ENCODE results near the gene HOXD8.
A peak's percentile ranks its signal among the peaks of the same experiment; 100 is the strongest.

Gene HOXD8

DNA sequence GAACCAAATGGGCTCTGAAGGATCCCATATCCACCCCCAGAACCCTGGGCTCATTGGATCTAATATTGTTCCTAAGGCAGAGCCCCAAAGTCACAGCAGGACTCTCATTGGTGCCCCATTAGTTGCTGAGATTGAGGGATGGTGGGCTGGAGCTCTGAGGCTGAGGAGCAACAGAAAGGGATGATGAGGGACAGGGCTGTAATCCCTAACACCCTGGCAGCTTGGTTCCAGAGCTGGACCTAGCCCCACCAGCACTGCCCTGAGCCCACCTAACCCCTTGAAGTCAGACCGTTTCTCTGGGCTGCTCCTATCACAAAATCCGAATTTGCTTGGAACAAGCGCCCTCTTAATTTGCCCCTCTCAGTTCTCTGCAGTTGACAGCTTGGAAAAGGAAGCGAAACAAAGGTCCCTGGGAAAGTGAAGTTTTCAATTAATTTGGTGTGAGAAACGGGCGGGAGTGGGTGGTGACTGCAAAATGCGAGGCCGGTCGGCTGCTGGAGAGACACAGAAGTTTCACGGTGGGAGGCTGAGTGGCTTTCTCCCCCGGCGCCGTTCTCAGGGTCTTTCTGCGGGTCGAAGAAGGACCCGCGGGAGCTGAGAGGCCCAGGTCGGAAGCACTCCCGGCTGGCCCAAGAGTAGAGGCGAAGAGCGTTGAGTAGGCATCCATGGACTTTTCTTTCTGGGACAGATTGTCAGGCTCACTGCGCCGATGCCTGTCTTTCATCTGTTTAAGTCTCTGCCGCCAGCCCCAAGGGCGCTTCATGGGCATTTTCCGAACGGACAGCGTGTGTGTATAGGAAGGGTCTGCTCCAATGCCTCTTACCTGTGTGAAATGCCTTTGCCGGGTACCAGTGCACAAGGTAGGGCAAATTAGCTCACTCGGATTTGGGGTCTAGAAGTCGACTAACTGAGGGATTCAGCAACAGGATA is 37.9 kb upstream of the HOXD8 start:
- no peak for DNase-seq (ENCODE audit: low spot score)

DNA sequence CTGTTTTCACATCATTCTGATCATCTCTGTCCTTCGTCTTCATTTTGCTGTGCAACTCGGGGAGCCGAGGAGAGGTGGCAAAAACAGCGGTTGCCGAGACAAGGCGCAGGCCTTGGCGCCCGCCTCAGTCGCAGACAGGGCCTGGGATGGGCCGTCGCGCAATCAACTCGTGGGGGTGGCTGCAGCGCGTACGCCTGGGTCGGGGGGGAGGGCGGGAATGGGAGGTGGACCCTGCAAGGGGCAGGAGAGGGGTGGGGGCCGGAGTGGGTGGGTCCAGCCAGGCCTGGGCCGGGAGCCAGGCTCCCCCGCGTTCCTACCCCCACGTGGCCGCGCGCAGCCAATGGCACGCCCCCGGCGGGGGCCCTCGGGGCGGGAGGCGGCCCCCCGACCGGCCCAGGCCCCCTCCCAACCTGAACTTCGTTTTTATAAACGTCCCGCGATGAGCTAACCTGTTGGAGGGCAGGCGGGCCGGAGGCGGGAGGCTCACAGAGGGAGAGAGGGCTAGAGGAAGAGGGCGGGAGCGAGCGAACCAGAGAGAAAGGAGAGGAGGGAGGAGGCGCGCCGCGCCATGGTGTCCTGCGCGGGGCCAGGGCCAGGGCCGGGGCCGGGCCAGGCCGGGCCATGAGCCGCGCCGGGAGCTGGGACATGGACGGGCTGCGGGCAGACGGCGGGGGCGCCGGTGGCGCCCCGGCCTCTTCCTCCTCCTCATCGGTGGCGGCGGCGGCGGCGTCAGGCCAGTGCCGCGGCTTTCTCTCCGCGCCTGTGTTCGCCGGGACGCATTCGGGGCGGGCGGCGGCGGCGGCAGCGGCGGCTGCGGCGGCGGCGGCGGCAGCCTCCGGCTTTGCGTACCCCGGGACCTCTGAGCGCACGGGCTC is 37.0 kb upstream of the HOXD8 start, which contains the start of gene HOXD13:
Gene HOXD13 (plus strand): TSS at position 452 of the 875 bp plus-strand sequence. CDS start 170 bp downstream, at position 622.
- no peak for DNase-seq (ENCODE audit: low spot score)

GRCh38 chr2:176093145-176093897 is 36.2 kb upstream of the HOXD8 start:
- DNase-seq (ENCODE audit: low spot score), result no peak

- no peak for DNase-seq (ENCODE audit: low spot score)
These were observed 35.6 kb upstream of the HOXD8 start for GRCh38 chr2:176093898-176094249.

DNA sequence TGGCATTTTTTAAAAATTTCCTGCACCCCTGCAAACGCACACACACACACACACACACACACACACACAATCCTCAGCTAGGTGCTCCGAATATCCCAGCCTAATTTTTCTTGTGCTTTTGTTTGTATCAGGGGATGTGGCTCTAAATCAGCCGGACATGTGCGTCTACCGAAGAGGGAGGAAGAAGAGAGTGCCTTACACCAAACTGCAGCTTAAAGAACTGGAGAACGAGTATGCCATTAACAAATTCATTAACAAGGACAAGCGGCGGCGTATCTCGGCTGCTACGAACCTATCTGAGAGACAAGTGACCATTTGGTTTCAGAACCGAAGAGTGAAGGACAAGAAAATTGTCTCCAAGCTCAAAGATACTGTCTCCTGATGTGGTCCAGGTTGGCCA is 35.2 kb upstream of the HOXD8 start:
- DNase-seq (ENCODE audit: low spot score), result no peak

- DNase-seq (ENCODE audit: low spot score), result no peak
These were observed 34.1 kb upstream of the HOXD8 start for GRCh38 chr2:176095421-176095820.

DNA sequence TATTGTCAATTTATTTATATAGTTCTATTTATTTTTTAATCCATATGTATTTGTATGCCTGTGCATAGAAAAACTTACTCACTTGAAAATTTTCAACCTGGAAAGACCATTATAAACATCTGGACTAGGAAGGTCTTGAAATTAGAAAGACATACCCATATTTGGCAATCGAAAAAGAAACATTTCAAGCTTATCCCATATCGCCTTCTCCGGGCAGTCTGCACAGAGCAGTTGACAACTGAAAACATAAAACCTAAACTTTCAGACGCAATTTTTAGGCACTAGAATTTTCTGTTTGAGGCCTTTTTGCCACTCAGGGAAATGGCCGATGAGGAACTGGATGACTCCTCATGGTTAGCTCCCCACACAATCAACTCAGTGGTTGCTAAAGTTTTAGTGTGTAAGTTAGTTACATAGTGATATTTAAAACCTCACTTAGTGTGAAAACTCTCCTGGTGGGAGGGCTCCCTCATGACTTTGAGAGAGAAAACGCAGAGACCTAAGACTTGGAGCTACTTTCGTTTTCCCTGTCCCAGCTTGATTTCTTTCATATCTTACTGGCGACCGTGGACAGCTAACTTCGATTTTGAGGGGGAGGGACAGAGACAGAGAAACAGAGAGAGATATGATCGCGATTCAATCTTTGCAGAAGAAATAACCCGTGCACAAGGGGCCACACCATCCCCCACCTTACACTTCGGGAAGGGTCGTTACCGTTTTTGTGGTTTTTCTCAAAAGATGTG is 33.1 kb upstream of the HOXD8 start:
- DNase-seq (ENCODE audit: low spot score), result no peak

DNA sequence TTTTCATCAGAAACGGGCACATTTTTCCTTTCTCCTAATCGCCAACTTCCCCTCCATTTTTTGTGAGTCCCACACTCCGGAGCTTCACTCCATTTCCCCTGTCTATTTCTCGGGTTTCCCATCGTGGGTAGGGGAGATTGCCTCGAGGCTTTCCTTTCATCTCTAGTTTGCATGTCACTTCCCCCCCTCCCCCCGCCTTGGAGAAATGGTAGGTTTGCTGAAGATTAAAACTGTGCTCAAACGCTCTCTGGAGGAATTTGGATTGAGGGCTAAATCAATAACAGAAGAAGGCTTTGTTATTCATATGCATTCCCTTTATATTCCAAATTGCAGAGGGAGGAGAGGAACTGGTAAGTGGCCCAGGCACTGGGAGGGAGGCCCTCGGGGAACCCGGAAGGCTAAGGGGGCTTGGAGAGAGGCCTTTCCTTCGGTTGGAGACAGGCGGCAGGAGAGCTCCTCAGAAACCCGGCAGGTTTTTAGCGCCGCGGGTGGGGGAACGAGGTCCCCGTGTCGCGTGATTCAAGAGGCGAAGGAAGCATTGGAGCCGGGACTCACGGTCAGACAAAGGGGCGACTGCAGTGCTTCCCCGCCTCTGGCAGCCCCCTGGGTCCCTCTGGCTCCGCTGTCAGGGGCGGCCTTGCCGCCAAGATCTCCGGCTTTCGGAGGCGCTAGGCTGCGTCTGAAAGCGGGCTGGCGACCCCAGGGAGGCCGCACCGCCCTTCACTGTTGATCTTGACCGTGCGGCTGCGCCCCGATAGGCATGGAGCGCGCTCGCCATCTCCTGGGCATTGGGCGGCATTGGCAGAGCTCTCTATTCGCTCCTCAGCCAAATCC is 32.3 kb upstream of the HOXD8 start:
- DNase-seq (ENCODE audit: low spot score), result peak; percentile 96

DNA sequence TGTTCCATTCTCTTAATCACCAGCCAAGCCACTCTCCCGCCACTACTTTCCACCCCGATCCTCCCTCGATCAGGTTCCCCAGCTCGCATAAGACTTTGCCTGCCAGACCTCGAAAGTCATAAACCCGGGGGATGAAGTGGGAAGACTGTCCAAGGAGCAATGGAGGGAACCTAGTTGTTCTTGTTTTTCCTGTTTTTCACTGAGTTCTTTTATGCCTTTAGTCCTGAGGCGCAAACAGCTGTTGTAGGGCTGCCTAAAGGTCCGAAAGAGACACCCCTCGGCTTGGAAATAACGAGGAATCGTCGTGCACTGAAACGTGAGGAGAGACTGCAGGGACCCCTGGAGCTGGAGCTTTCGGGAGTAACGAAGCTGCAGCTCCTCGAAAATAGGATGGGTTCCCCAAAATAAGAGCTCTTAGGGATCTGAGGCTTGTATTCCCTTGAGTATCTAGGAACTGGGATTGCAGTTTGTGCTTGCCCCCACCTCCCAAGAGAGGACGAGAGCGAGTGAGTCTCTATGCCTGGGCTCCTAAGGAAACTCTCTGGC is 31.6 kb upstream of the HOXD8 start:
- no peak for DNase-seq (ENCODE audit: low spot score)

- no peak for DNase-seq (ENCODE audit: low spot score)
These were observed 30.9 kb upstream of the HOXD8 start for GRCh38 chr2:176098366-176099158.

DNA sequence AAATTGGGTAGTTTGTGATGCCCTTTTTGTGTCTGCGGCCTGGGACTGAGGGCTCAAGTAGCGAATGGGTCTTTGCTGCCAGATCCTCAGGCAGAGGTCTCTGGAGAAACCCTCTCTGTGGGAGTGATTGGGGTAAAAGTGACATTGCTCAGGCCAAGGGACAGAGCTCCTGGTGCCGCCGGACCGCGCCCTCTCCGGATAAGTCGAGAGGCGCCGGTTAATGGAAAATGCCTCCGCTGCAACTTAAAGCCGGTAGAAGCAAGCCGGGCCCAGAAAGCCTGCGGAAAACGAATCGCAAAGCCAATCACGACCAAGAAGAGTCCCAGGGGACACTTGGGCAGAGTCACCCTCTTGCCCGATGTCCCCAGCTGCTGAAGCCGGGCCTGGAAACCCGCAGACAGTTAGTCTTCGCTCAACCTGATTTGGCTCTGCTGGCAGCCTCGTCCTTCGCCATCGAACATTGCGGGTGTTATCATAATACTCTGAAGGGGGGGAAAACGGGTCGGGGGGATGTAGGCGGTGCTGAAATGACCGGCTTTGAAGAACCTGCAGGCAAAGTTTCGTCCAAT is 30.3 kb upstream of the HOXD8 start:
- DNase-seq (ENCODE audit: low spot score), result no peak

GRCh38 chr2:176099728-176100546 is 29.6 kb upstream of the HOXD8 start, which contains the start of gene HOXD12:
Gene HOXD12 (plus strand): TSS chr2:176099795. CDS start chr2:176099802, 7 bp downstream.
- DNase-seq (ENCODE audit: low spot score), result no peak

- DNase-seq (ENCODE audit: low spot score), result no peak
These were observed 28.9 kb upstream of the HOXD8 start for GRCh38 chr2:176100547-176101140.

DNA sequence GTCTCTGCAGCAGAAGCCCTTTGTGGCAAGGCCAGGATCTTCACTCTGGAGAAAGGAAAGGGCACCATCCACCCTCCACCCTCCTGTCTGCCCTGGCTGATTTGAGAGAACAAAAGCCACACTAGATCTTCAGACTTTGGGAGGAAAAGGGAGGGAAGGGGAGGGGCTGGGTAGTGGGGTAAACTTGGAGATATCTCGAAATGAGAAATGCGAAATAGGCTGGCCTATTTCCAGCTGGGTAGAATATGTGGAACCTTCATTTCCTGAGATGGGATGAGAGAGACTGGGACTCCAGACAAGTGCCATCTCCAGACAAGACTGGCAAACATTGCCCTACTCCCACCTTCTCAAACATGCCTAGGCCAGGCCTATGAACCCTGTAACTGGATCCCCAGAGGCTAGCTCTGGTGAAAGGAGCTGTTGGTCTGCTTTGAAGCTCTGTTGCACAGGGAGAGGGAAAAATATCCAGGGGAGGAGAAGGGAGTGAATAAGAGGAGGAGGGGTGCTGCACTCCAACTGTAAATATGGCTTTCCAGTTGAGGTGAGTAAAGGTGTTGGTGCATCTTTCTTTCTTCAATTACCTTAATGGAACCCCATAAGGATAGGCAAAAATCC is 28.2 kb upstream of the HOXD8 start:
- no peak for DNase-seq (ENCODE audit: low spot score)

- DNase-seq (ENCODE audit: low spot score), result no peak
These were observed 27.7 kb upstream of the HOXD8 start for GRCh38 chr2:176101842-176102241.

- DNase-seq (ENCODE audit: low spot score), result no peak
These were observed 27.1 kb upstream of the HOXD8 start for GRCh38 chr2:176102309-176102866.

- DNase-seq (ENCODE audit: low spot score), result no peak
These were observed 26.3 kb upstream of the HOXD8 start for GRCh38 chr2:176103194-176103593.
